ENCODE measurements around the gene THAP3. TPM values are rescaled to one million over a fixed set of nuclear protein-coding genes. Genes with fewer than 3 reads are reported as not detected.

Gene THAP3
- total and polyA plus RNA-seq, 2 experiments from 2014 or later = 15.1 to 23.8 TPM

- TF ChIP-seq CTCF (conservative IDR thresholded peaks at IDR 0.05; ENCODE audit: low read depth in 2 of 2) (0 out of 4 replicates have a peak, but pooled peaks of 1 of the 2 experiments have one; percentile 17), REST (IDR thresholded peaks at IDR 0.05; ENCODE audit: unreplicated experiment) (no peak), ETS1 (IDR thresholded peaks at IDR 0.05) (no peak), NANOG (IDR thresholded peaks at IDR 0.05; ENCODE audit: borderline replicate concordance) (no peak), POLR2AphosphoS5 (IDR thresholded peaks at IDR 0.05; ENCODE audit: low read depth) (no peak), CREB1 (CRISPR knock-in tag; IDR thresholded peaks at IDR 0.05; ENCODE audit: low read depth) (no peak)
Measured at GRCh38 chr1:6601923-6602668, 22.6 kb upstream of the THAP3 start (continued).

GRCh38 chr1:6602669-6603237 is 21.9 kb upstream of the THAP3 start, which contains the start of gene KLHL21:
Gene KLHL21, minus strand, starts transcription at chr1:6602869. Its CDS starts 52 bp downstream, at chr1:6602817.
- H3K4me1 Mint-ChIP-seq = peaks cover 20% of the 10 kb centered on the region
- peaks cover 9% of the 10 kb centered on the region for H3K4me1 ChIP-seq (ENCODE audit: insufficient read depth)

More at GRCh38 chr1:6602669-6603237, 21.9 kb upstream of the THAP3 start, which contains the start of gene KLHL21:
- H3K4me3 Mint-ChIP-seq = peak within 1 kb of the TSS; percentile 91
- peaks cover 28% of the 10 kb centered on the region; the same call in 2 of the 3 replicates for H3K36me3 Mint-ChIP-seq (ENCODE audit: low read depth)
- Histone ChIP-seq H3F3A (replicated peaks; ENCODE audit: low read depth) (peaks cover 10% of the 10 kb centered on the region; the same call in 1 of the 2 replicates), H3K36me3 (ENCODE audit: insufficient read depth) (no peaks in the 10 kb centered on the region; the same call in 1 of the 2 replicates), H3K9me2 (ENCODE audit: insufficient read depth) (no peaks in the 10 kb centered on the region), H3K27me3 (ENCODE audit: insufficient read depth) (peaks cover 5% of the 10 kb centered on the region; the same call in 1 of the 2 replicates), H3K27ac (ENCODE audit: low read depth) (peak within 1 kb of the TSS; percentile 94), H4K20me1 (replicated peaks; ENCODE audit: insufficient read depth) (peaks cover 22% of the 10 kb centered on the region), H3K4me2 (peak within 1 kb of the TSS; percentile 81), H3K4me3 (peak within 1 kb of the TSS; percentile 98), H2AFZ (peak within 1 kb of the TSS; percentile 1; the same call in 1 of the 2 replicates), H3K79me2 (replicated peaks; ENCODE audit: insufficient read depth) (peaks cover 42% of the 10 kb centered on the region)
- H3K27me3 Mint-ChIP-seq (ENCODE audit: insufficient read depth, low read depth, poor library complexity) = peaks cover 20% of the 10 kb centered on the region
- peak within 1 kb of the TSS; percentile 97 for H3K27ac Mint-ChIP-seq
- ATAC-seq (peak; percentile 50), DNase-seq (ENCODE audit: low spot score) (peak; percentile 86)
- H3K9me3 Mint-ChIP-seq = no peaks in the 10 kb centered on the region
- TF ChIP-seq POLR2AphosphoS5 (IDR thresholded peaks at IDR 0.05; ENCODE audit: low read depth) (peak; percentile 95), REST (IDR thresholded peaks at IDR 0.05; ENCODE audit: unreplicated experiment) (no peak)

Data from GM23338 (cell line).